ENCODE measurements around the gene CEP85L. TPM values are rescaled to one million over a fixed set of nuclear protein-coding genes. Genes with fewer than 3 reads are reported as not detected.

CEP85L gene
- total and polyA plus RNA-seq, 2 experiments from 2014 or later, result 9.1 to 10.1 TPM

GRCh38 chr6:118546164-118546879 lies 105.1 kb downstream of the CEP85L start:
- no peaks in the 10 kb centered on the region for H3K79me2 ChIP-seq (replicated peaks; ENCODE audit: insufficient read depth)
- H3K4me2 ChIP-seq, result no peak overlapping the region
- no peaks in the 10 kb centered on the region for H3K27me3 ChIP-seq (ENCODE audit: insufficient read depth)
- H2AFZ ChIP-seq, result no peak overlapping the region
- H3K27ac Mint-ChIP-seq, result peak overlapping the region; percentile 80; the same call in 1 of the 2 replicates
- no peak overlapping the region for H3K4me3 Mint-ChIP-seq
- no peak overlapping the region for H3K4me3 ChIP-seq
- ATAC-seq, result no peak
- no peak for DNase-seq (ENCODE audit: low spot score)
- H3K27me3 Mint-ChIP-seq (ENCODE audit: insufficient read depth, low read depth, poor library complexity), result no peaks in the 10 kb centered on the region
- H3K9me2 ChIP-seq (ENCODE audit: insufficient read depth), result no peaks in the 10 kb centered on the region
- no peaks in the 10 kb centered on the region for H3F3A ChIP-seq (replicated peaks; ENCODE audit: low read depth)
- no peak for TF ChIP-seq POLR2AphosphoS5 (IDR thresholded peaks at IDR 0.05; ENCODE audit: low read depth)
- no peak for TF ChIP-seq ZNF114 (CRISPR knock-in tag; IDR thresholded peaks at IDR 0.05)
- no peak for TF ChIP-seq EZH2phosphoT487 (IDR thresholded peaks at IDR 0.05; ENCODE audit: unreplicated experiment)
- TF ChIP-seq STAT1 (IDR thresholded peaks at IDR 0.05; ENCODE audit: unreplicated experiment), result no peak
- TF ChIP-seq NANOG (IDR thresholded peaks at IDR 0.05; ENCODE audit: borderline replicate concordance), result no peak
- no peak for TF ChIP-seq JUNB (IDR thresholded peaks at IDR 0.05; ENCODE audit: unreplicated experiment)
- no peak for TF ChIP-seq REST (IDR thresholded peaks at IDR 0.05; ENCODE audit: unreplicated experiment)
- TF ChIP-seq, protein P1, sequence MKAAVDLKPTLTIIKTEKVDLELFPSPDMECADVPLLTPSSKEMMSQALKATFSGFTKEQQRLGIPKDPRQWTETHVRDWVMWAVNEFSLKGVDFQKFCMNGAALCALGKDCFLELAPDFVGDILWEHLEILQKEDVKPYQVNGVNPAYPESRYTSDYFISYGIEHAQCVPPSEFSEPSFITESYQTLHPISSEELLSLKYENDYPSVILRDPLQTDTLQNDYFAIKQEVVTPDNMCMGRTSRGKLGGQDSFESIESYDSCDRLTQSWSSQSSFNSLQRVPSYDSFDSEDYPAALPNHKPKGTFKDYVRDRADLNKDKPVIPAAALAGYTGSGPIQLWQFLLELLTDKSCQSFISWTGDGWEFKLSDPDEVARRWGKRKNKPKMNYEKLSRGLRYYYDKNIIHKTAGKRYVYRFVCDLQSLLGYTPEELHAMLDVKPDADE (IDR thresholded peaks at IDR 0.05), result no peak
- TF ChIP-seq EZH2 (IDR thresholded peaks at IDR 0.05; ENCODE audit: low read depth, unreplicated experiment), result no peak
- TF ChIP-seq CREB1 (CRISPR knock-in tag; IDR thresholded peaks at IDR 0.05; ENCODE audit: low read depth), result no peak
- TF ChIP-seq ZNF331 (CRISPR knock-in tag; IDR thresholded peaks at IDR 0.05; ENCODE audit: low read depth), result no peak
- TF ChIP-seq, protein P2, sequence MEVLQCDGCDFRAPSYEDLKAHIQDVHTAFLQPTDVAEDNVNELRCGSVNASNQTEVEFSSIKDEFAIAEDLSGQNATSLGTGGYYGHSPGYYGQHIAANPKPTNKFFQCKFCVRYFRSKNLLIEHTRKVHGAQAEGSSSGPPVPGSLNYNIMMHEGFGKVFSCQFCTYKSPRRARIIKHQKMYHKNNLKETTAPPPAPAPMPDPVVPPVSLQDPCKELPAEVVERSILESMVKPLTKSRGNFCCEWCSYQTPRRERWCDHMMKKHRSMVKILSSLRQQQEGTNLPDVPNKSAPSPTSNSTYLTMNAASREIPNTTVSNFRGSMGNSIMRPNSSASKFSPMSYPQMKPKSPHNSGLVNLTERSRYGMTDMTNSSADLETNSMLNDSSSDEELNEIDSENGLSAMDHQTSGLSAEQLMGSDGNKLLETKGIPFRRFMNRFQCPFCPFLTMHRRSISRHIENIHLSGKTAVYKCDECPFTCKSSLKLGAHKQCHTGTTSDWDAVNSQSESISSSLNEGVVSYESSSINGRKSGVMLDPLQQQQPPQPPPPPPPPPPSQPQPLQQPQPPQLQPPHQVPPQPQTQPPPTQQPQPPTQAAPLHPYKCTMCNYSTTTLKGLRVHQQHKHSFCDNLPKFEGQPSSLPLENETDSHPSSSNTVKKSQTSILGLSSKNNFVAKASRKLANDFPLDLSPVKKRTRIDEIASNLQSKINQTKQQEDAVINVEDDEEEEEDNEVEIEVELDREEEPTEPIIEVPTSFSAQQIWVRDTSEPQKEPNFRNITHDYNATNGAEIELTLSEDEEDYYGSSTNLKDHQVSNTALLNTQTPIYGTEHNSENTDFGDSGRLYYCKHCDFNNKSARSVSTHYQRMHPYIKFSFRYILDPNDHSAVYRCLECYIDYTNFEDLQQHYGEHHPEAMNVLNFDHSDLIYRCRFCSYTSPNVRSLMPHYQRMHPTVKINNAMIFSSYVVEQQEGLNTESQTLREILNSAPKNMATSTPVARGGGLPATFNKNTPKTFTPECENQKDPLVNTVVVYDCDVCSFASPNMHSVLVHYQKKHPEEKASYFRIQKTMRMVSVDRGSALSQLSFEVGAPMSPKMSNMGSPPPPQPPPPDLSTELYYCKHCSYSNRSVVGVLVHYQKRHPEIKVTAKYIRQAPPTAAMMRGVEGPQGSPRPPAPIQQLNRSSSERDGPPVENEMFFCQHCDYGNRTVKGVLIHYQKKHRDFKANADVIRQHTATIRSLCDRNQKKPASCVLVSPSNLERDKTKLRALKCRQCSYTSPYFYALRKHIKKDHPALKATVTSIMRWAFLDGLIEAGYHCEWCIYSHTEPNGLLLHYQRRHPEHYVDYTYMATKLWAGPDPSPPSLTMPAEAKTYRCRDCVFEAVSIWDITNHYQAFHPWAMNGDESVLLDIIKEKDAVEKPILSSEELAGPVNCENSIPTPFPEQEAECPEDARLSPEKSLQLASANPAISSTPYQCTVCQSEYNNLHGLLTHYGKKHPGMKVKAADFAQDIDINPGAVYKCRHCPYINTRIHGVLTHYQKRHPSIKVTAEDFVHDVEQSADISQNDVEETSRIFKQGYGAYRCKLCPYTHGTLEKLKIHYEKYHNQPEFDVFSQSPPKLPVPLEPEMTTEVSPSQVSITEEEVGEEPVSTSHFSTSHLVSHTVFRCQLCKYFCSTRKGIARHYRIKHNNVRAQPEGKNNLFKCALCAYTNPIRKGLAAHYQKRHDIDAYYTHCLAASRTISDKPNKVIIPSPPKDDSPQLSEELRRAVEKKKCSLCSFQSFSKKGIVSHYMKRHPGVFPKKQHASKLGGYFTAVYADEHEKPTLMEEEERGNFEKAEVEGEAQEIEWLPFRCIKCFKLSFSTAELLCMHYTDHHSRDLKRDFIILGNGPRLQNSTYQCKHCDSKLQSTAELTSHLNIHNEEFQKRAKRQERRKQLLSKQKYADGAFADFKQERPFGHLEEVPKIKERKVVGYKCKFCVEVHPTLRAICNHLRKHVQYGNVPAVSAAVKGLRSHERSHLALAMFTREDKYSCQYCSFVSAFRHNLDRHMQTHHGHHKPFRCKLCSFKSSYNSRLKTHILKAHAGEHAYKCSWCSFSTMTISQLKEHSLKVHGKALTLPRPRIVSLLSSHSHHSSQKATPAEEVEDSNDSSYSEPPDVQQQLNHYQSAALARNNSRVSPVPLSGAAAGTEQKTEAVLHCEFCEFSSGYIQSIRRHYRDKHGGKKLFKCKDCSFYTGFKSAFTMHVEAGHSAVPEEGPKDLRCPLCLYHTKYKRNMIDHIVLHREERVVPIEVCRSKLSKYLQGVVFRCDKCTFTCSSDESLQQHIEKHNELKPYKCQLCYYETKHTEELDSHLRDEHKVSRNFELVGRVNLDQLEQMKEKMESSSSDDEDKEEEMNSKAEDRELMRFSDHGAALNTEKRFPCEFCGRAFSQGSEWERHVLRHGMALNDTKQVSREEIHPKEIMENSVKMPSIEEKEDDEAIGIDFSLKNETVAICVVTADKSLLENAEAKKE (CRISPR knock-in tag; IDR thresholded peaks at IDR 0.05), result no peak
- no peak for TF ChIP-seq CTCF (conservative IDR thresholded peaks at IDR 0.05; ENCODE audit: low read depth in 2 of 2)
- H3K27ac ChIP-seq (ENCODE audit: low read depth), result no peak overlapping the region
- no peaks in the 10 kb centered on the region for H4K20me1 ChIP-seq (replicated peaks; ENCODE audit: insufficient read depth)
- peaks cover under 1% of the 10 kb centered on the region; the same call in 1 of the 2 replicates for H3K4me1 ChIP-seq (ENCODE audit: insufficient read depth)
- H3K9me3 Mint-ChIP-seq, result no peaks in the 10 kb centered on the region; the same call in 2 of the 3 replicates
- peaks cover 12% of the 10 kb centered on the region for H3K4me1 Mint-ChIP-seq
- H3K36me3 ChIP-seq (ENCODE audit: insufficient read depth), result no peaks in the 10 kb centered on the region
- no peaks in the 10 kb centered on the region; the same call in 2 of the 3 replicates for H3K36me3 Mint-ChIP-seq (ENCODE audit: low read depth)
